WTC11 (cell line): Measurements from ENCODE around the gene GRIK5. TPM values are rescaled to one million over a fixed set of nuclear protein-coding genes. Genes with fewer than 3 reads are reported as not detected.
A peak's percentile ranks its signal among the peaks of the same experiment; 100 is the strongest.

Experiments
- ATAC-seq: fragments of 200-7000 bp; cut with Tn5 transposase; 2 replicates; pipeline ENCODE4 v1.10.0; 2021; ENCODE audit warnings: mild to moderate bottlenecking, moderate library complexity
- CTCF ChIA-PET: fragments of 300-600 bp; sonication (Branson Sonifier 250); formaldehyde crosslinking; loops from one replicate; lab custom pipeline; 2021; ENCODE audit warnings: antibody characterized with exemption; lab: Charles Lee
- POLR2A ChIA-PET: fragments of 350-600 bp; sonication (Branson Sonifier 250); formaldehyde crosslinking; loops from one replicate; lab custom pipeline; 2021; ENCODE audit warnings: antibody characterized with exemption; lab: Charles Lee
- DNase-seq: peaks from one replicate; pipeline ENCODE4 v3.0.0; 2021; ENCODE audit warnings: low spot score
- H3K27ac Mint-ChIP-seq: 2 replicates; pipeline ENCODE4 v1.8.0; 2021; ENCODE audit warnings: mixed read lengths
- H3K27me3 Mint-ChIP-seq: 2 replicates; pipeline ENCODE4 v1.8.0; 2021; ENCODE audit warnings: low read depth, mild to moderate bottlenecking, moderate library complexity, mixed read lengths
- H3K36me3 Mint-ChIP-seq: 2 replicates; pipeline ENCODE4 v1.8.0; 2021; ENCODE audit warnings: mixed read lengths
- H3K4me1 Mint-ChIP-seq: 2 replicates; pipeline ENCODE4 v1.8.0; 2022; ENCODE audit warnings: mixed read lengths
- H3K4me3 Mint-ChIP-seq: 2 replicates; pipeline ENCODE4 v1.8.0; 2021; ENCODE audit warnings: mild to moderate bottlenecking, moderate library complexity, mixed read lengths
- H3K9me3 Mint-ChIP-seq: 2 replicates; pipeline ENCODE4 v1.8.0; 2021; ENCODE audit warnings: mixed read lengths
- ARID4B ChIP-seq: sonication (generic); formaldehyde crosslinking; IDR thresholded peaks from 2 replicates; pipeline ENCODE4 v1.8.0; 2023; ENCODE audit warnings: missing genetic modification reagents, mild to moderate bottlenecking, borderline replicate concordance
- ATF2 ChIP-seq: sonication (generic); formaldehyde crosslinking; IDR thresholded peaks from 2 replicates; pipeline ENCODE4 v1.8.1; 2022; ENCODE audit warnings: low read depth, missing genetic modification reagents, borderline replicate concordance
- CTCF ChIP-seq: fragments of 200-600 bp; IDR thresholded peaks from 2 replicates; pipeline ENCODE4 v1.8.0; 2022; ENCODE audit warnings: antibody characterized with exemption
- FOXP4 ChIP-seq: sonication (generic); formaldehyde crosslinking; IDR thresholded peaks from 2 replicates; pipeline ENCODE4 v1.8.0; 2022; ENCODE audit warnings: mild to moderate bottlenecking, missing genetic modification reagents
- GTF2I ChIP-seq: fragments of 250-450 bp; sonication (Bioruptor Pico); conservative IDR thresholded peaks from 2 replicates; pipeline ENCODE4 v1.4.0; 2021; ENCODE audit warnings: mild to moderate bottlenecking
- MLX ChIP-seq: sonication (generic); formaldehyde crosslinking; IDR thresholded peaks from 2 replicates; pipeline ENCODE4 v1.8.1; 2023; ENCODE audit warnings: mild to moderate bottlenecking, missing genetic modification reagents, moderate library complexity
- NR3C1 ChIP-seq: sonication (generic); formaldehyde crosslinking; conservative IDR thresholded peaks from 2 replicates; pipeline ENCODE4 v1.8.1; 2023; ENCODE audit warnings: low read depth, mild to moderate bottlenecking, missing genetic modification reagents
- RELA ChIP-seq: sonication (generic); formaldehyde crosslinking; IDR thresholded peaks from 2 replicates; pipeline ENCODE4 v1.8.1; 2022; ENCODE audit warnings: missing genetic modification reagents, mild to moderate bottlenecking, borderline replicate concordance
- RORB ChIP-seq: fragments of 250-450 bp; sonication (Bioruptor Pico); IDR thresholded peaks from 2 replicates; pipeline ENCODE4 v1.9.0; 2021; ENCODE audit warnings: mild to moderate bottlenecking
- STAT6 ChIP-seq: sonication (generic); formaldehyde crosslinking; conservative IDR thresholded peaks from 2 replicates; pipeline ENCODE4 v1.8.1; 2023; ENCODE audit warnings: mild to moderate bottlenecking, low read depth, missing genetic modification reagents, moderate library complexity
- ZMAT4 ChIP-seq: fragments of 250-450 bp; sonication (Bioruptor Pico); IDR thresholded peaks from 2 replicates; pipeline ENCODE4 v1.9.0; 2021; ENCODE audit warnings: mild to moderate bottlenecking
- ZNF263 ChIP-seq: sonication (generic); formaldehyde crosslinking; IDR thresholded peaks from 2 replicates; pipeline ENCODE4 v1.8.1; 2022; ENCODE audit warnings: low read depth, mild to moderate bottlenecking, moderate library complexity, missing genetic modification reagents
- total RNA-seq: library from RNA; stranded (reverse); gene quantifications from 3 replicates; pipeline ENCODE4 v1.2.3, GENCODE V29; 2021

GRIK5 gene
- total RNA-seq, 1 experiment from 2014 or later: 52.3 TPM

- TF ChIP-seq ATF2 (CRISPR knock-in tag): no peak
These were observed 47.1 kb upstream of the GRIK5 start (continued) for GRCh38 chr19:42117076-42117475.

- Mint-ChIP-seq H3K4me1 (peaks cover 19% of the 10 kb centered on the region), H3K9me3 (no peaks in the 10 kb centered on the region)
- no peak for ATAC-seq
- ChIA-PET POLR2A (no interaction called here), CTCF (interaction anchor here (0.8 to 4.5 kb wide), 6 partner anchors 8 to 60 kb away, joined by 3 to 52 read pairs (median 3); partner anchors contain the start of gene POU2F2)
- no peak for DNase-seq
- TF ChIP-seq CTCF (0 out of 2 replicates have a peak, but pooled peaks have one; percentile 14), RORB (CRISPR knock-in tag) (no peak), STAT6 (no peak), ZNF263 (CRISPR knock-in tag) (no peak), MLX (CRISPR knock-in tag) (no peak), ZMAT4 (CRISPR knock-in tag) (no peak), RELA (CRISPR knock-in tag) (no peak), GTF2I (CRISPR knock-in tag) (peak; percentile 74; the same call in 1 of the 2 replicates), NR3C1 (CRISPR knock-in tag) (no peak), ARID4B (CRISPR knock-in tag) (no peak), FOXP4 (no peak)
- TF ChIP-seq, all 79 proteins: peak for 2
- no peaks in the 10 kb centered on the region for H3K36me3 Mint-ChIP-seq
- no peak overlapping the region for H3K27ac Mint-ChIP-seq
- no peak overlapping the region for H3K4me3 Mint-ChIP-seq
- peaks cover 4% of the 10 kb centered on the region for H3K27me3 Mint-ChIP-seq
These were observed 46.5 kb upstream of the GRIK5 start for GRCh38 chr19:42116308-42117075.
